ENCODE measurements around the gene FES.

The FES gene

DNA sequence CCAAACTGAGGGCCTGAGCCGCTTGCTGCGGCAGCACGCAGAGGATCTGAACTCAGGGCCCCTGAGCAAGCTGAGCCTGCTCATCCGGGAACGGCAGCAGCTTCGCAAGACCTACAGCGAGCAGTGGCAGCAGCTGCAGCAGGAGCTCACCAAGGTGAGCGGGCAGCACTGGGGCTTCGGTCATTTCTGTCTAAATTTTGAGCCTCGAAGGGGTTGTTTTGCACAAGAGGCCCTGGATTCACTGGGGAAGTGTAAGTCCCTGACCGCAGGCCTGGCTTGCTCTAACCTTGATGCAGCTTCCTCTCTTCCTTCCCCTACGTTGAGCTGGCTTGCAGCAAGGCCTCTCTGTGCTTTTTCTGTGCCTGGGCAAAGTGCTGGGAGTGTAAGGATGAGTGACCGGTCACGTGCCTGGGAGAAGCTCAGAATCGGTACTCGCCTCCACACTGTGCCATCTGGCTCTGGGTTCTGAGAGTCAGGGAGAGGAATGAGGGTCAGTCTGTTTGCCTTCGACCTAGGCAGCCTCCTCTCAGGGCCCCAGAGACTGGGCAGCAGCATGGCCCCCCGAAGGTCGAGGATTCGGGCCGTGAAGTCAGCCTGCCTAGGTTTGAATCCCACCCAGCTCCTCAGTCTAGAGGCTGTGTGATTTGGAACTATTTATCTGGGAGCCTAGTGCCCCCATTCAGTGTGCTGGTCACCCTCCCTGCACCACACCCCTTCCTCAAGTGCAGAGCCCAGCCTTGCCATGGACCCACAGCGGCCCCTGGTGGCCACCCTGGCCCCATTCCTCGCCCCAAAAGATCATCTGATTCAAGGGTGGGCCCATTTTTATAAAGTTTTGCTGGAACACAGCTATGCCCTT is 1.4 kb downstream of the FES start:
- Histone ChIP-seq H3K4me3 (ENCODE audit: low read depth, low read length, poor library complexity, severe bottlenecking) (no peak overlapping the region), H3K9me2 (ENCODE audit: low read depth, low read length) (no peaks in the 10 kb centered on the region), H4K20me1 (ENCODE audit: insufficient read depth, low read length) (no peaks in the 10 kb centered on the region), H3K27ac (ENCODE audit: low read depth, low read length, poor library complexity, severe bottlenecking) (no peak overlapping the region), H3K4me2 (ENCODE audit: low read length) (no peak overlapping the region), H3K4me1 (ENCODE audit: insufficient read depth, low read length, severe bottlenecking) (no peaks in the 10 kb centered on the region), H3K79me2 (ENCODE audit: insufficient read depth, low read length) (no peaks in the 10 kb centered on the region), H2AFZ (ENCODE audit: low read length) (no peak overlapping the region), H3K9ac (ENCODE audit: low read length) (no peak overlapping the region), H3K36me3 (ENCODE audit: insufficient read depth, low read length) (no peaks in the 10 kb centered on the region), H3K9me3 (ENCODE audit: low read length) (no peaks in the 10 kb centered on the region), H3F3A (ENCODE audit: insufficient read depth, low read length) (no peaks in the 10 kb centered on the region), H3K27me3 (ENCODE audit: insufficient read depth, low read length) (peaks cover 6% of the 10 kb centered on the region)
- TF ChIP-seq, protein P1, sequence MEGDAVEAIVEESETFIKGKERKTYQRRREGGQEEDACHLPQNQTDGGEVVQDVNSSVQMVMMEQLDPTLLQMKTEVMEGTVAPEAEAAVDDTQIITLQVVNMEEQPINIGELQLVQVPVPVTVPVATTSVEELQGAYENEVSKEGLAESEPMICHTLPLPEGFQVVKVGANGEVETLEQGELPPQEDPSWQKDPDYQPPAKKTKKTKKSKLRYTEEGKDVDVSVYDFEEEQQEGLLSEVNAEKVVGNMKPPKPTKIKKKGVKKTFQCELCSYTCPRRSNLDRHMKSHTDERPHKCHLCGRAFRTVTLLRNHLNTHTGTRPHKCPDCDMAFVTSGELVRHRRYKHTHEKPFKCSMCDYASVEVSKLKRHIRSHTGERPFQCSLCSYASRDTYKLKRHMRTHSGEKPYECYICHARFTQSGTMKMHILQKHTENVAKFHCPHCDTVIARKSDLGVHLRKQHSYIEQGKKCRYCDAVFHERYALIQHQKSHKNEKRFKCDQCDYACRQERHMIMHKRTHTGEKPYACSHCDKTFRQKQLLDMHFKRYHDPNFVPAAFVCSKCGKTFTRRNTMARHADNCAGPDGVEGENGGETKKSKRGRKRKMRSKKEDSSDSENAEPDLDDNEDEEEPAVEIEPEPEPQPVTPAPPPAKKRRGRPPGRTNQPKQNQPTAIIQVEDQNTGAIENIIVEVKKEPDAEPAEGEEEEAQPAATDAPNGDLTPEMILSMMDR (IDR thresholded peaks at IDR 0.05; ENCODE audit: low read length), result peak; percentile 97
- TF ChIP-seq EZH2 (IDR thresholded peaks at IDR 0.05; ENCODE audit: borderline replicate concordance, low read length), result no peak

DNA sequence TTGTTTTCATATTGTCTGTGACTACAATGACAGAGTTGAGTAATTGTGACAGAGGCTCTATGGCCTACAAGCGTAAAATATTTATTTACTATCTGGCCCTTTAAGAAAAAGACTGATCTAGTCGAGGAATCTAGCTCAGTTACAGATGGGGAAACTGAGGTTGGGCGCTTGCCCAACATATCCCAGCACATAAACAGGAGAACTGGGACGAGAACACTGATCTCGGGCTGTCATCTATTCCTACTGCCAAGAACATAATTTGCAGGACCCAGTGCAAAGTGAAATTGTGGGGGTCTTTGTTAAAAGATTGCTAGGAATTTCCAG is 1.9 kb downstream of the FES start:
- Histone ChIP-seq H3K79me2 (ENCODE audit: insufficient read depth, low read length) (no peaks in the 10 kb centered on the region), H4K20me1 (ENCODE audit: insufficient read depth, low read length) (no peaks in the 10 kb centered on the region), H3K4me1 (ENCODE audit: insufficient read depth, low read length, severe bottlenecking) (no peaks in the 10 kb centered on the region), H2AFZ (ENCODE audit: low read length) (no peak overlapping the region), H3K9me2 (ENCODE audit: low read depth, low read length) (no peaks in the 10 kb centered on the region), H3K27me3 (ENCODE audit: insufficient read depth, low read length) (peaks cover 9% of the 10 kb centered on the region), H3F3A (ENCODE audit: insufficient read depth, low read length) (no peaks in the 10 kb centered on the region), H3K9ac (ENCODE audit: low read length) (no peak overlapping the region), H3K27ac (ENCODE audit: low read depth, low read length, poor library complexity, severe bottlenecking) (no peak overlapping the region), H3K36me3 (ENCODE audit: insufficient read depth, low read length) (no peaks in the 10 kb centered on the region), H3K9me3 (ENCODE audit: low read length) (no peaks in the 10 kb centered on the region), H3K4me3 (ENCODE audit: low read depth, low read length, poor library complexity, severe bottlenecking) (no peak overlapping the region), H3K4me2 (ENCODE audit: low read length) (no peak overlapping the region)
- TF ChIP-seq EZH2 (IDR thresholded peaks at IDR 0.05; ENCODE audit: borderline replicate concordance, low read length), result no peak
- TF ChIP-seq, protein P1 (IDR thresholded peaks at IDR 0.05; ENCODE audit: low read length), result no peak

DNA sequence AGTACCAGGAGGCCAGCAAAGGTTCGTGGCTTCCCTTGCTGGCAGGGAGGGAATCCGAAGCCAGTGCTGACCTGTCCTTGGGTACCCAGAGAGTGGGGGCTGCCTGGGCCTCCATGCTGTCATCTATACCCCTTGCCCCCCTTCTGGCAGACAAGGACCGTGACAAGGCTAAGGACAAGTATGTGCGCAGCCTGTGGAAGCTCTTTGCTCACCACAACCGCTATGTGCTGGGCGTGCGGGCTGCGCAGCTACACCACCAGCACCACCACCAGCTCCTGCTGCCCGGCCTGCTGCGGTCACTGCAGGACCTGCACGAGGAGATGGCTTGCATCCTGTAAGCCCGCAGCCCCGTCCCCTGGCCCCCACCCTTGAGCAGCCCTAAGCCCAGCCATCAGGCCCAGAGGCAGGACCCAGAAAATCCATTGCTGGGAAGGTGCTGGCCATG is 2.8 kb downstream of the FES start:
- H3K4me3 ChIP-seq (ENCODE audit: low read depth, low read length, poor library complexity, severe bottlenecking), result no peak overlapping the region
- no peaks in the 10 kb centered on the region for H3K36me3 ChIP-seq (ENCODE audit: insufficient read depth, low read length)
- no peaks in the 10 kb centered on the region for H4K20me1 ChIP-seq (ENCODE audit: insufficient read depth, low read length)
- peaks cover 17% of the 10 kb centered on the region for H3K27me3 ChIP-seq (ENCODE audit: insufficient read depth, low read length)
- H3K4me2 ChIP-seq (ENCODE audit: low read length), result no peak overlapping the region
- no peaks in the 10 kb centered on the region for H3K9me3 ChIP-seq (ENCODE audit: low read length)
- H3K4me1 ChIP-seq (ENCODE audit: insufficient read depth, low read length, severe bottlenecking), result no peaks in the 10 kb centered on the region
- H3K79me2 ChIP-seq (ENCODE audit: insufficient read depth, low read length), result no peaks in the 10 kb centered on the region
- no peak overlapping the region for H3K27ac ChIP-seq (ENCODE audit: low read depth, low read length, poor library complexity, severe bottlenecking)
- H3K9ac ChIP-seq (ENCODE audit: low read length), result no peak overlapping the region
- no peaks in the 10 kb centered on the region for H3F3A ChIP-seq (ENCODE audit: insufficient read depth, low read length)
- no peaks in the 10 kb centered on the region for H3K9me2 ChIP-seq (ENCODE audit: low read depth, low read length)
- no peak overlapping the region for H2AFZ ChIP-seq (ENCODE audit: low read length)
- TF ChIP-seq, protein P1 (IDR thresholded peaks at IDR 0.05; ENCODE audit: low read length), result no peak
- TF ChIP-seq EZH2 (IDR thresholded peaks at IDR 0.05; ENCODE audit: borderline replicate concordance, low read length), result no peak

Data from OCI-LY1 (cell line).